Umbilical cord (tissue), 2 donors: ENCODE measurements around the gene SLC39A11. TPM values are rescaled to one million over a fixed set of nuclear protein-coding genes. Genes with fewer than 3 reads are reported as not detected.

Experiments used
- DNase-seq: peaks from one replicate; pipeline ENCODE4 v3.0.0-alpha.2; 2015; ENCODE audit warnings: low spot score
- total RNA-seq: library from RNA; depleted of rRNA; stranded (reverse); fragments of >200 nt; gene quantifications from one replicate; pipeline ENCODE4 v1.2.3, GENCODE V29; 2014; ENCODE audit warnings: low replicate concordance; ENCODE audit not compliant: insufficient read depth

The SLC39A11 gene
- total RNA-seq, 1 donor from 2014 or later, result 11.6 TPM

GRCh38 chr17:72624226-72624625 is 468.3 kb downstream of the SLC39A11 start:
- DNase-seq, result no peak

- no peak for DNase-seq
These were observed 469.6 kb downstream of the SLC39A11 start for GRCh38 chr17:72622661-72623433.

GRCh38 chr17:72619976-72620650 is 472.4 kb downstream of the SLC39A11 start:
- DNase-seq, result no peak

GRCh38 chr17:72618001-72618509 is 474.4 kb downstream of the SLC39A11 start:
- DNase-seq, result peak; percentile 35

- DNase-seq, result no peak
These were observed 474.9 kb downstream of the SLC39A11 start for GRCh38 chr17:72617557-72617956.

- no peak for DNase-seq
These were observed 476.0 kb downstream of the SLC39A11 start for GRCh38 chr17:72616447-72616846.

- DNase-seq, result no peak
These were observed 476.9 kb downstream of the SLC39A11 start for GRCh38 chr17:72615627-72615991.

GRCh38 chr17:72614871-72615626 is 477.4 kb downstream of the SLC39A11 start:
- no peak for DNase-seq

- no peak for DNase-seq
These were observed 478.0 kb downstream of the SLC39A11 start for GRCh38 chr17:72614476-72614870.

- DNase-seq, result no peak
These were observed 478.6 kb downstream of the SLC39A11 start for GRCh38 chr17:72613806-72614292.

GRCh38 chr17:72613396-72613795 is 479.1 kb downstream of the SLC39A11 start:
- DNase-seq, result no peak

GRCh38 chr17:72611172-72611571 is 481.3 kb downstream of the SLC39A11 start:
- DNase-seq, result no peak

GRCh38 chr17:72609501-72609900 is 483.0 kb downstream of the SLC39A11 start:
- DNase-seq, result no peak

- DNase-seq, result no peak
These were observed 484.1 kb downstream of the SLC39A11 start for GRCh38 chr17:72608436-72608835.

- no peak for DNase-seq
These were observed 485.8 kb downstream of the SLC39A11 start for GRCh38 chr17:72606656-72607055.

GRCh38 chr17:72605543-72605942 is 486.9 kb downstream of the SLC39A11 start:
- no peak for DNase-seq

- DNase-seq, result no peak
These were observed 488.0 kb downstream of the SLC39A11 start for GRCh38 chr17:72604518-72604917.

GRCh38 chr17:72603420-72604242 is 488.9 kb downstream of the SLC39A11 start:
- DNase-seq, result no peak

- no peak for DNase-seq
These were observed 489.7 kb downstream of the SLC39A11 start for GRCh38 chr17:72602517-72603419.

GRCh38 chr17:72600934-72601333 is 491.6 kb downstream of the SLC39A11 start:
- DNase-seq, result no peak
